Articular chondrocyte of knee joint (primary cell): ENCODE measurements around the gene KIF26B. TPM values are rescaled to one million over a fixed set of nuclear protein-coding genes. Genes with fewer than 3 reads are reported as not detected.

Experiments
- small RNA-seq: library from RNA; depleted of rRNA; stranded (forward); fragments of <200 nt; gene quantifications from one replicate; pipeline ENCODE3, GENCODE V24; 2012
- total RNA-seq: library from RNA; depleted of rRNA; stranded (reverse); fragments of >200 nt; gene quantifications from 2 replicates; pipeline ENCODE4 v1.2.3, GENCODE V29; 2012

Gene KIF26B
- total RNA-seq = 0.65 and 0.78 TPM in 2 replicates

GRCh38 chr1:245154429-245155271 is at the start of gene KIF26B:
Gene KIF26B, plus strand, starts transcription at chr1:245154985. Its CDS starts 440 bp downstream, at chr1:245155425.

Small RNAs within 50 kb of the gene (small RNA-seq; reads per million reads assigned to genes)
- gene DNAJC19P8 = not detected
- not detected for gene RNU1-132P
